ENCODE data around the gene NR6A1. TPM values are rescaled to one million over a fixed set of nuclear protein-coding genes. Genes with fewer than 3 reads are reported as not detected.

Gene NR6A1
- total and polyA plus RNA-seq, 2 of the 13 experiments (the other 11 are each of a cell fraction or from before 2014, with no cell fraction given) = 28.1 to 31.5 TPM

GRCh38 chr9:124567362-124567761 lies 203.7 kb downstream of the NR6A1 start (continued):
- no peak for TF ChIP-seq LCORL (IDR thresholded peaks at IDR 0.05)
- TF ChIP-seq LCORL (CRISPR knock-in tag; IDR thresholded peaks at IDR 0.05) = 0 out of 2 replicates have a peak, but pooled peaks have one; percentile 27
- TF ChIP-seq, protein P1, sequence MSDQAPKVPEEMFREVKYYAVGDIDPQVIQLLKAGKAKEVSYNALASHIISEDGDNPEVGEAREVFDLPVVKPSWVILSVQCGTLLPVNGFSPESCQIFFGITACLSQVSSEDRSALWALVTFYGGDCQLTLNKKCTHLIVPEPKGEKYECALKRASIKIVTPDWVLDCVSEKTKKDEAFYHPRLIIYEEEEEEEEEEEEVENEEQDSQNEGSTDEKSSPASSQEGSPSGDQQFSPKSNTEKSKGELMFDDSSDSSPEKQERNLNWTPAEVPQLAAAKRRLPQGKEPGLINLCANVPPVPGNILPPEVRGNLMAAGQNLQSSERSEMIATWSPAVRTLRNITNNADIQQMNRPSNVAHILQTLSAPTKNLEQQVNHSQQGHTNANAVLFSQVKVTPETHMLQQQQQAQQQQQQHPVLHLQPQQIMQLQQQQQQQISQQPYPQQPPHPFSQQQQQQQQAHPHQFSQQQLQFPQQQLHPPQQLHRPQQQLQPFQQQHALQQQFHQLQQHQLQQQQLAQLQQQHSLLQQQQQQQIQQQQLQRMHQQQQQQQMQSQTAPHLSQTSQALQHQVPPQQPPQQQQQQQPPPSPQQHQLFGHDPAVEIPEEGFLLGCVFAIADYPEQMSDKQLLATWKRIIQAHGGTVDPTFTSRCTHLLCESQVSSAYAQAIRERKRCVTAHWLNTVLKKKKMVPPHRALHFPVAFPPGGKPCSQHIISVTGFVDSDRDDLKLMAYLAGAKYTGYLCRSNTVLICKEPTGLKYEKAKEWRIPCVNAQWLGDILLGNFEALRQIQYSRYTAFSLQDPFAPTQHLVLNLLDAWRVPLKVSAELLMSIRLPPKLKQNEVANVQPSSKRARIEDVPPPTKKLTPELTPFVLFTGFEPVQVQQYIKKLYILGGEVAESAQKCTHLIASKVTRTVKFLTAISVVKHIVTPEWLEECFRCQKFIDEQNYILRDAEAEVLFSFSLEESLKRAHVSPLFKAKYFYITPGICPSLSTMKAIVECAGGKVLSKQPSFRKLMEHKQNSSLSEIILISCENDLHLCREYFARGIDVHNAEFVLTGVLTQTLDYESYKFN (CRISPR knock-in tag; conservative IDR thresholded peaks at IDR 0.05) = peak; percentile 81
- 0 out of 2 replicates have a peak, but pooled peaks have one; percentile 53 for TF ChIP-seq ZNF3 (CRISPR knock-in tag; IDR thresholded peaks at IDR 0.05)
- peak; percentile 38; the same call in 1 of the 2 replicates for TF ChIP-seq HOMEZ (CRISPR knock-in tag; IDR thresholded peaks at IDR 0.05; ENCODE audit: low read depth)
- TF ChIP-seq RCOR2 (CRISPR knock-in tag; IDR thresholded peaks at IDR 0.05) = peak; percentile 91
- TF ChIP-seq ERF (CRISPR knock-in tag; IDR thresholded peaks at IDR 0.05) = peak; percentile 47; the same call in 1 of the 2 replicates
- TF ChIP-seq ZNF770 (CRISPR knock-in tag; IDR thresholded peaks at IDR 0.05) = peak; percentile 100
- TF ChIP-seq, protein P2, sequence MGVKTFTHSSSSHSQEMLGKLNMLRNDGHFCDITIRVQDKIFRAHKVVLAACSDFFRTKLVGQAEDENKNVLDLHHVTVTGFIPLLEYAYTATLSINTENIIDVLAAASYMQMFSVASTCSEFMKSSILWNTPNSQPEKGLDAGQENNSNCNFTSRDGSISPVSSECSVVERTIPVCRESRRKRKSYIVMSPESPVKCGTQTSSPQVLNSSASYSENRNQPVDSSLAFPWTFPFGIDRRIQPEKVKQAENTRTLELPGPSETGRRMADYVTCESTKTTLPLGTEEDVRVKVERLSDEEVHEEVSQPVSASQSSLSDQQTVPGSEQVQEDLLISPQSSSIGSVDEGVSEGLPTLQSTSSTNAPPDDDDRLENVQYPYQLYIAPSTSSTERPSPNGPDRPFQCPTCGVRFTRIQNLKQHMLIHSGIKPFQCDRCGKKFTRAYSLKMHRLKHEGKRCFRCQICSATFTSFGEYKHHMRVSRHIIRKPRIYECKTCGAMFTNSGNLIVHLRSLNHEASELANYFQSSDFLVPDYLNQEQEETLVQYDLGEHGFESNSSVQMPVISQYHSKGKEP (CRISPR knock-in tag; IDR thresholded peaks at IDR 0.05) = no peak
- TF ChIP-seq ZMYM2 (CRISPR knock-in tag; IDR thresholded peaks at IDR 0.05) = peak; percentile 88
- TF ChIP-seq POLR2G (IDR thresholded peaks at IDR 0.05; ENCODE audit: low read depth, low read length) = no peak
- TF ChIP-seq ZNF772 (CRISPR knock-in tag; IDR thresholded peaks at IDR 0.05) = no peak
- peak; percentile 70 for TF ChIP-seq FOXP4 (CRISPR knock-in tag; IDR thresholded peaks at IDR 0.05)
- no peak for TF ChIP-seq NFKBIZ (CRISPR knock-in tag; IDR thresholded peaks at IDR 0.05)
- peak; percentile 96 for TF ChIP-seq ZMYM3 (CRISPR knock-in tag; IDR thresholded peaks at IDR 0.05)
- TF ChIP-seq ZNF747 (CRISPR knock-in tag; IDR thresholded peaks at IDR 0.05; ENCODE audit: borderline replicate concordance) = no peak
- TF ChIP-seq ZNF577 (CRISPR knock-in tag; IDR thresholded peaks at IDR 0.05; ENCODE audit: borderline replicate concordance, low read depth) = no peak
- 0 out of 2 replicates have a peak, but pooled peaks have one; percentile 32 for TF ChIP-seq HNF4G (IDR thresholded peaks at IDR 0.05; ENCODE audit: borderline replicate concordance, low read depth, low read length)
- no peak; the same call in 1 of the 2 replicates for TF ChIP-seq HNF4G (CRISPR knock-in tag; IDR thresholded peaks at IDR 0.05; ENCODE audit: borderline replicate concordance, low read depth)
- peak; percentile 68 for TF ChIP-seq HNF4A (CRISPR knock-in tag; IDR thresholded peaks at IDR 0.05)
- TF ChIP-seq HCFC1 (IDR thresholded peaks at IDR 0.05; ENCODE audit: low read depth, low read length) = no peak
